Ishikawa (cell line): ENCODE measurements around the gene TMEM52.

Source experiments
- CEBPB ChIP-seq: IDR thresholded peaks from 2 replicates; pipeline ENCODE4 v1.6.1; 2012
- CREB1 ChIP-seq: IDR thresholded peaks from 2 replicates; pipeline ENCODE4 v1.6.1; 2012; ENCODE audit warnings: low read depth
- EGR1 ChIP-seq: IDR thresholded peaks from 2 replicates; pipeline ENCODE4 v1.6.1; 2012
- EP300 ChIP-seq: IDR thresholded peaks from 2 replicates; pipeline ENCODE4 v1.6.1; 2012; ENCODE audit warnings: borderline replicate concordance
- FOXM1 ChIP-seq: IDR thresholded peaks from 2 replicates; pipeline ENCODE4 v1.6.1; 2012; ENCODE audit warnings: low read depth, borderline replicate concordance
- NFIC ChIP-seq: IDR thresholded peaks from 2 replicates; pipeline ENCODE4 v1.6.1; 2012
- RAD21 ChIP-seq: IDR thresholded peaks from 2 replicates; pipeline ENCODE4 v1.6.1; 2012; ENCODE audit warnings: low read depth
- REST ChIP-seq: IDR thresholded peaks from 2 replicates; pipeline ENCODE4 v1.6.1; 2012; ENCODE audit warnings: low read depth, mild to moderate bottlenecking
- TAF1 ChIP-seq: IDR thresholded peaks from 2 replicates; pipeline ENCODE4 v1.6.1; 2012; ENCODE audit warnings: low read depth, mild to moderate bottlenecking
- TCF12 ChIP-seq: IDR thresholded peaks from 2 replicates; pipeline ENCODE4 v1.6.1; 2012; ENCODE audit warnings: low read depth
- TEAD4 ChIP-seq: IDR thresholded peaks from 2 replicates; pipeline ENCODE4 v1.6.1; 2012
- USF1 ChIP-seq: IDR thresholded peaks from 2 replicates; pipeline ENCODE4 v1.6.1; 2012
- YY1 ChIP-seq: IDR thresholded peaks from 2 replicates; pipeline ENCODE4 v1.6.1; 2012; ENCODE audit warnings: low read depth
- ZBTB7A ChIP-seq: IDR thresholded peaks from 2 replicates; pipeline ENCODE4 v1.6.1; 2012; ENCODE audit warnings: low read depth
- TF ChIP-seq, protein P1 (sequence below): IDR thresholded peaks from 2 replicates; pipeline ENCODE4 v1.6.1; 2012

TMEM52 gene

DNA sequence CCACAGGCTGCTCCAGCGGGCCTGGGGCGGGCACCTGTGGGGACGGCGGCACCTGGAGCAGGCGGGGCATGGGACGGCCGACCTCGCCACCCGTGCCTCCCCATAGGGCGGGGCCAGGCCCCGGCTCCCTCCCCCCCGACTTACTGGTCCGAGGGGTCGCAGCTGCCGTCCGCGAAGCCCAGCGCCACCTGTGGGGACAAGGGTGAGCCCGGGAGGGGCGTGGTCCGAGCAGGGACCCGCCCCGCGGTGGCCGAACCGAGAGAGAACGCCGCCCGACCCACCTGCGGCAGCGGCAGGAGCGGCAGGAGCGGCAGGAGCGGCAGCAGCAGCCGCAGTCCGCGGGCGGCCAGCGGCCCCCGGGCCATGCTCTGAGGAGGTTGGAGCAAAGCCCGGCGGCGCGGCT is at the start of gene TMEM52:
Gene TMEM52 (minus strand): TSS at position 379 of the 403 bp plus-strand sequence. CDS start 14 bp downstream, at position 365.
- TF ChIP-seq RAD21, result no peak
- TF ChIP-seq CEBPB, result no peak
- TF ChIP-seq, protein P1, sequence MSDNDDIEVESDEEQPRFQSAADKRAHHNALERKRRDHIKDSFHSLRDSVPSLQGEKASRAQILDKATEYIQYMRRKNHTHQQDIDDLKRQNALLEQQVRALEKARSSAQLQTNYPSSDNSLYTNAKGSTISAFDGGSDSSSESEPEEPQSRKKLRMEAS, result peak; percentile 95
- peak; percentile 90 for TF ChIP-seq ZBTB7A
- no peak for TF ChIP-seq FOXM1
- TF ChIP-seq EP300, result no peak
- peak; percentile 34; the same call in 1 of the 2 replicates for TF ChIP-seq TAF1

- TF ChIP-seq, protein P1, result no peak
- TF ChIP-seq CEBPB (no peak), FOXM1 (no peak), YY1 (no peak), NFIC (no peak), TCF12 (no peak), CREB1 (no peak), EP300 (no peak), REST (no peak), TEAD4 (no peak), EGR1 (no peak)
Observed at GRCh38 chr1:1967879-1968278, 48.8 kb upstream of the TMEM52 start.

DNA sequence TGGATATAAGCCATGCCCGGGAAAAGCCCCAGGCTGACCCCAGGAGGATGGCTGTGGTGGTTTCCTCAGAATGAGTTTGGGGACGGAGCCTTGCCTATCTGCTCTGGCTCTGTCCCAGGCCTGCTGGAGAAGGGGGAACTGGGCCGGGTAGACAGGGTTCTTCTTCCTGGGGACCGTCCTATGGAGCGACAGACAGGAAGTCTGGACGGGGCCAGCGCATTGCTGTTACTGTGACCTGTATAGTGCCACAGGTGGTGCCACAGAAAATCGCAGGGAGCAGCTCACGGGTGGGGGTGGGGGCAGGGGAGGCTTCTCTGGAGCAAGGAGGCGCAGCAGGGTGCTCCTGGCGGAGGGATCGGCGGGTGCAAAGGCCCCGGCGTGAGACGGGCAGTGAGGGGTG is 48.1 kb upstream of the TMEM52 start:
- TF ChIP-seq YY1, result no peak
- TF ChIP-seq, protein P1, result no peak
- no peak for TF ChIP-seq TEAD4

DNA sequence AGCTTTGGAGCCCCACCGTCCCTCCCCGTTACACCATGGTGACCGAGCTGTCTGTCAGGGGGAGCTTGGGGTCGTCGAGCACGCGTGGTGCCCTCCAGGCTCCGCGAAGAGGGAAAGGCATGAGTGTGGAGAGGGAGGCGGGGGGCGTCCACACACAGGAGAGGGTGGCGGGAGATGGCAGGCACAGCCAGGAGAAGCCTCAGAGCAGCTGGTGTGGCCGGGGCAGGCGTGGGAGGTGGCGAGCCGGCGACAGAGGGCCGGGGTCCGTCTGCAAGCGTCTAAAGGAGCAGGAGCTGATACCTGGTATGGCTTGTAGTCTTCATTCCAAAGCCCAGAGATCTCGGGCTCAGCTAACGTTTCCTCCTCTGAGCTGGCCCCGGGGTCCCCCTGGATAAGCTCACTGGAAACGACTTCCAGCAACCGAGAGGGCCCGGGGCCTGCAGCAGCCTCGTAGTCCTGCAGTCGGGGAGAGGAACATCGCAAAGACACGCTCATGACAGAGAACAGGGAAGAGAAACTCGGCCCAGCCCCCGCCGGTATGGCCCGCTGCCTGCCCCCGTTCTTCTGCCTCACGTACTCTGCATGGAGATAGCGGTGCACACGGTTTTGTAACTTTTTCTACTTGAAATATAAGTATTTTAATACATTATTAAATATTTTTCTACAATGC is 47.1 kb upstream of the TMEM52 start:
- TF ChIP-seq CEBPB, result no peak
- TF ChIP-seq EP300, result no peak
- TF ChIP-seq USF1, result no peak
- no peak for TF ChIP-seq TAF1
- TF ChIP-seq YY1, result no peak
- TF ChIP-seq, protein P1, result no peak
- no peak for TF ChIP-seq TEAD4
- no peak for TF ChIP-seq EGR1
- no peak for TF ChIP-seq TCF12
- TF ChIP-seq CREB1, result no peak
- no peak for TF ChIP-seq RAD21
- no peak for TF ChIP-seq REST
- no peak for TF ChIP-seq ZBTB7A
- TF ChIP-seq NFIC, result no peak
- no peak for TF ChIP-seq FOXM1

DNA sequence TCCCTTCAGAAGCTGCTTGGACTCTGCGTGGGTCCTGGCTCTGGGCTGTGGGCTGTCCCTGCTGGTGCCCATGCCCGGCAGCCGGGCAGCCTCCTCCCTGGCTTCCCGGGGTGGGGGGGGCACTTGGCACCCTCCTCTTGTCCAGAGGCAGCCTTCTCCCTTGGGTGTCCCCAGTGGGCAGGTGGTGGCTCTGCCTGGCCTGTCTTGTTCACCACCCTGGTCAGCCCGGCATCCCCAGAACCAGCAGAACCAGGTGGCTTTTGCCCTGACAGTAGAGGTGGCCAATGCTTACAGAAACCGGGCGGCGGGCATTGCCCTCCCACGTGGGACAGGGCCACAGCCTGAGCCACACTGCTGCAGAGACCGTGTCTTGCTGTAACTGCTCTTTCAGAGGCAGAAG is 46.5 kb upstream of the TMEM52 start:
- TF ChIP-seq YY1 (no peak), EP300 (no peak), REST (no peak), USF1 (no peak), EGR1 (no peak), CREB1 (no peak), TCF12 (no peak), TAF1 (no peak), ZBTB7A (no peak), FOXM1 (no peak), CEBPB (no peak)
